ENCODE results near the gene SH3TC1. TPM values are rescaled to one million over a fixed set of nuclear protein-coding genes. Genes with fewer than 3 reads are reported as not detected.

SH3TC1 gene
- total and polyA plus RNA-seq, 10 of the 15 experiments (the other 5 are each of a cell fraction or from before 2014, with no cell fraction given) = 0.19 to 47.0 (median 18.4) TPM

DNA sequence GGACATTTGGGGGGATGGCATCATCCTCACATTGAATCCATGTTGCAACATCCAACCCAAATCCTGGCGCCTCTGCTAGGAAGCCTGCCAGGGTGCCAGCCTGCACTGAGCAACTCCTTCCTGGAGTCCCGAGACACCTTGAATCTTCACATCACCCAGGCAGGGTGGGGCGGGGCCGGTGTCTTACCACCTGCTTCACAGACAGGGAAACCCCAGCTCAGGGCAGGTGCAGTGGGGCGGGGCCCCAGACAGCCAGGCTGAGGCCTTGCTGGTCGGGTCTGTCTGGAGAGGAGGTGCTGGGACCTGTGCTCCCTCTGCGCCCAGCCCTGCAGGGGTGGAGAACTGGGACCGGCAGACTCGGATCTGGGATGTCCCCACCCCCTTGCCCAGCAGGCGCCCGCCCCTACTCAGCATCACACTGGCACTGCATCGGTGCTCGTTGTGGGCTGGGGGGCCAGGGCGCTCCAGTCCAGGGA is 39.0 kb downstream of the SH3TC1 start (continued):
- TF ChIP-seq BCL3 (IDR thresholded peaks at IDR 0.05; ENCODE audit: borderline replicate concordance, insufficient read depth, low read depth, low read length, poor library complexity, severe bottlenecking) = no peak

DNA sequence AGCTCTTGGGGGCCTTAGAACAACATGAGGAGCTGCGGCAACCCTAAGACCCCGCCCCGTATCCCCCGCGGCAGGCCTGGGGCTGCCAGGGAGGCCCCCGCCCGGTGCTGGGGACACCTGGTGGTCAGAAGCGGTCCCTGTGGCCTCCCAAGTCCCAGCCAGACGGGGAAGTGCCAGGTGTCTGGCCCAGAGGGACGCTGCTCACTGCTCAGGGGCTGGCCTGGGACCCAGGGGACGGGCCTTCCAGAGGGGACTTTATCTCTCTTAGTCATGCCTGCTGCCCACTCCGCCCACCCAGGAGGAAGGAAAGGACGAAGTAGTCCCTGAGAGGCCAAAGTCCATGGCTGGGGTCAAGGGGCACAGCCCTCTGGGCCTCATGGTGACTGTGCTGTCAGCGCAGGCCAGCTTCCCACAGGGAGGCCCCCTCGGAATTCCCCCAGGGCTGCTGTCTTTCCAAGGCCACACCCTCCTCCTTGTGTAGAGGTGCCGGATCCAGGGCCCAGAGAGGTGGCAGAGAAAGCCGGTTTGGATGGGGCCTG is 39.5 kb downstream of the SH3TC1 start:
- POLR2A ChIA-PET = no interaction called here
- TF ChIP-seq DPF2 (IDR thresholded peaks at IDR 0.05) = 0 out of 2 replicates have a peak, but pooled peaks have one; percentile 32
- TF ChIP-seq, protein P1, sequence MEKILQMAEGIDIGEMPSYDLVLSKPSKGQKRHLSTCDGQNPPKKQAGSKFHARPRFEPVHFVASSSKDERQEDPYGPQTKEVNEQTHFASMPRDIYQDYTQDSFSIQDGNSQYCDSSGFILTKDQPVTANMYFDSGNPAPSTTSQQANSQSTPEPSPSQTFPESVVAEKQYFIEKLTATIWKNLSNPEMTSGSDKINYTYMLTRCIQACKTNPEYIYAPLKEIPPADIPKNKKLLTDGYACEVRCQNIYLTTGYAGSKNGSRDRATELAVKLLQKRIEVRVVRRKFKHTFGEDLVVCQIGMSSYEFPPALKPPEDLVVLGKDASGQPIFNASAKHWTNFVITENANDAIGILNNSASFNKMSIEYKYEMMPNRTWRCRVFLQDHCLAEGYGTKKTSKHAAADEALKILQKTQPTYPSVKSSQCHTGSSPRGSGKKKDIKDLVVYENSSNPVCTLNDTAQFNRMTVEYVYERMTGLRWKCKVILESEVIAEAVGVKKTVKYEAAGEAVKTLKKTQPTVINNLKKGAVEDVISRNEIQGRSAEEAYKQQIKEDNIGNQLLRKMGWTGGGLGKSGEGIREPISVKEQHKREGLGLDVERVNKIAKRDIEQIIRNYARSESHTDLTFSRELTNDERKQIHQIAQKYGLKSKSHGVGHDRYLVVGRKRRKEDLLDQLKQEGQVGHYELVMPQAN (conservative IDR thresholded peaks at IDR 0.05) = no peak
- no peak for TF ChIP-seq ZNF217 (IDR thresholded peaks at IDR 0.05)
- TF ChIP-seq, protein P2, sequence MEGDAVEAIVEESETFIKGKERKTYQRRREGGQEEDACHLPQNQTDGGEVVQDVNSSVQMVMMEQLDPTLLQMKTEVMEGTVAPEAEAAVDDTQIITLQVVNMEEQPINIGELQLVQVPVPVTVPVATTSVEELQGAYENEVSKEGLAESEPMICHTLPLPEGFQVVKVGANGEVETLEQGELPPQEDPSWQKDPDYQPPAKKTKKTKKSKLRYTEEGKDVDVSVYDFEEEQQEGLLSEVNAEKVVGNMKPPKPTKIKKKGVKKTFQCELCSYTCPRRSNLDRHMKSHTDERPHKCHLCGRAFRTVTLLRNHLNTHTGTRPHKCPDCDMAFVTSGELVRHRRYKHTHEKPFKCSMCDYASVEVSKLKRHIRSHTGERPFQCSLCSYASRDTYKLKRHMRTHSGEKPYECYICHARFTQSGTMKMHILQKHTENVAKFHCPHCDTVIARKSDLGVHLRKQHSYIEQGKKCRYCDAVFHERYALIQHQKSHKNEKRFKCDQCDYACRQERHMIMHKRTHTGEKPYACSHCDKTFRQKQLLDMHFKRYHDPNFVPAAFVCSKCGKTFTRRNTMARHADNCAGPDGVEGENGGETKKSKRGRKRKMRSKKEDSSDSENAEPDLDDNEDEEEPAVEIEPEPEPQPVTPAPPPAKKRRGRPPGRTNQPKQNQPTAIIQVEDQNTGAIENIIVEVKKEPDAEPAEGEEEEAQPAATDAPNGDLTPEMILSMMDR (IDR thresholded peaks at IDR 0.05 in 2 of 3, conservative IDR thresholded peaks at IDR 0.05 in 1 of 3; ENCODE audit: control insufficient read depth in 2 of 3, extremely low read depth in 1 of 3, insufficient read depth in 1 of 3, low read depth in 3 of 3, low read length in 3 of 3) = peak; percentile 5 to 41 (median 31); a peak in 3 of 6 replicates
- TF ChIP-seq NR2F1 (conservative IDR thresholded peaks at IDR 0.05) = peak; percentile 95
- no peak for TF ChIP-seq E2F8 (IDR thresholded peaks at IDR 0.05; ENCODE audit: low read depth, partially characterized antibody)
- TF ChIP-seq IKZF1 (conservative IDR thresholded peaks at IDR 0.05) = peak; percentile 75
- peak; percentile 73 for TF ChIP-seq NR2C1 (IDR thresholded peaks at IDR 0.05)
- peaks cover 3% of the 10 kb centered on the region for H3K4me1 ChIP-seq (ENCODE audit: control insufficient read depth, insufficient read depth, low read length)
- intact Hi-C loops (cut with micrococcal nuclease; ENCODE audit: unreplicated experiment) (loop anchor here (2.0 kb wide), 1 partner anchor 62 kb away; no protein-coding TSS in a partner anchor), in situ Hi-C loops (cut with MboI) (no loop called here)
- 42% methylated on average over 17 of the region's 17 CpGs for WGBS (ENCODE audit: insufficient coverage, insufficient replicate concordance, low lambda C conversion rate, missing lambda C conversion rate)
- H3K79me2 ChIP-seq (ENCODE audit: control insufficient read depth, insufficient read depth, low read length) = no peaks in the 10 kb centered on the region
- H2AFZ ChIP-seq (ENCODE audit: control insufficient read depth, low read depth, low read length) = no peak overlapping the region
- CTCF ChIA-PET = interaction anchor here (0.8 to 2.9 kb wide), 3 partner anchors 10 to 62 kb away, joined by 3 to 16 read pairs (median 7); no protein-coding TSS in a partner anchor
- no peaks in the 10 kb centered on the region for H3K27me3 ChIP-seq (replicated peaks in 1 of 2; ENCODE audit: control insufficient read depth in 2 of 2, insufficient read depth in 2 of 2, low read length in 1 of 2)
- H4K20me1 ChIP-seq (ENCODE audit: control insufficient read depth, insufficient read depth) = no peaks in the 10 kb centered on the region
- H3K36me3 ChIP-seq (ENCODE audit: control insufficient read depth in 2 of 2, insufficient read depth in 2 of 2, low read length in 1 of 2) = peaks cover 9 to 16% of the 10 kb centered on the region in 2 experiments
- BruUV-seq (replicated peaks) = no TSS peak
- RAD21 ChIA-PET (ENCODE audit: unreplicated experiment) = interaction anchor here (0.8 to 1.1 kb wide), 3 partner anchors 10 to 61 kb away, joined by 3 to 8 read pairs (median 4); no protein-coding TSS in a partner anchor
- SMC1A ChIA-PET (ENCODE audit: uncharacterized antibody, unreplicated experiment) = interaction anchor here (1.6 kb wide), 1 partner anchor 37 kb away, joined by 4 read pairs; no protein-coding TSS in a partner anchor
- DNase-seq (ENCODE audit: low read depth, low spot score) (no peak), FAIRE-seq (no peak), ATAC-seq (peak; percentile 59)
- no peak overlapping the region for H3K4me3 ChIP-seq
- H3K9me3 ChIP-seq (replicated peaks; ENCODE audit: control insufficient read depth, insufficient read depth, low read length) = no peaks in the 10 kb centered on the region
- H3K9ac ChIP-seq (ENCODE audit: control insufficient read depth, insufficient read depth, low read length) = no peak overlapping the region
- no peak overlapping the region; the same call in 1 of the 2 replicates for H3K27ac ChIP-seq (ENCODE audit: control insufficient read depth, insufficient read depth)
- no peak overlapping the region for H3K4me2 ChIP-seq (ENCODE audit: control insufficient read depth, insufficient read depth)

All from GM12878 (cell line).